Hindlimb muscle (tissue), 1 donor: ENCODE data around the gene BABAM2. TPM values are rescaled to one million over a fixed set of nuclear protein-coding genes. Genes with fewer than 3 reads are reported as not detected.
"Not testable (repeated sequence)": the region's sequence is repeated elsewhere in the genome, so short reads cannot be mapped to it uniquely, and the experiment has no call there.

ENCODE experiments used
- DNase-seq: peaks from one replicate; pipeline ENCODE4 v3.0.0-alpha.2; 2013
- polyA plus RNA-seq: library from polyadenylated mRNA; unstranded; fragments of 120-200 nt; gene quantifications from one replicate; pipeline ENCODE4 v1.2.1, GENCODE V29; 2013; ENCODE audit not compliant: insufficient read length

The BABAM2 gene
- polyA plus RNA-seq, 1 donor: 26.4 TPM

GRCh38 chr2:27953077-27953476 lies 62.5 kb downstream of the BABAM2 start:
- no peak for DNase-seq

- peak; percentile 32 for DNase-seq
These were observed 63.7 kb downstream of the BABAM2 start for GRCh38 chr2:27954221-27954673.

GRCh38 chr2:27954771-27955383 lies 64.3 kb downstream of the BABAM2 start:
- peak; percentile 83 for DNase-seq

DNA sequence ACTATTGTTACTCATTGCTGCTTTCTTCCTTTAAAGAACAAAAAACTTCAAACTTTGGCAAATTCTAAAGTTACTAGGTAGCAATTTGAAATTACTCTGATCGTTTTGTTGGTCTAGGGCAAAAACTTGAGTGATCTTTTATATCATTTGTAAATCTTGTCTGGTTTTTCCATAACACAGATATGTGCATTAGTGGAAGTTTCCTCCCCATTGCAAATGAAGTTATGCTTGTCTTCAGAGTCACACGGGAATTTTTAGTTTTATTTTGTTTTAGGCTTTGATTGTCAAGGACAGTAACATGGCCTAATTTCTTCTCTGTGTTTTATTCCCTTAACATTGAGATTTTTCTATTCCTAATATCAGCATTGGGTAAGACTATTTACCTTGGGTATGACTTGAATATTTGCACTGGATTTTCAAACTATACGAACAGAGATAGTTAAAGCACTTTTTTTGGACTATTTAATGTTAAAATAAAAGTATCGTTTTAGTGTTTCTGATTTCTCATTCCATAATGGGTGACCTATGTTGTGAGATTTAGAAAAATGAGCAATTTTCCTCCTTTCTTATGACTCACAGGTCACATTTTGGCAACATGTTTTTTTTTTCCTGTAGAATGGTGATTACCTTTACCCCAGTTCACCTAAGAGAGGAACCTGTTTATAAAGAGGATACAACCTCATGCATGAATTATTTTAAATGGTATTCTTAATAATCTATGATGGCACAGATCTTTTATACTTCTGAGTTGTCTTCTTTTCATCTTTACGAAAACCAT lies 65.0 kb downstream of the BABAM2 start:
- DNase-seq: no peak

DNA sequence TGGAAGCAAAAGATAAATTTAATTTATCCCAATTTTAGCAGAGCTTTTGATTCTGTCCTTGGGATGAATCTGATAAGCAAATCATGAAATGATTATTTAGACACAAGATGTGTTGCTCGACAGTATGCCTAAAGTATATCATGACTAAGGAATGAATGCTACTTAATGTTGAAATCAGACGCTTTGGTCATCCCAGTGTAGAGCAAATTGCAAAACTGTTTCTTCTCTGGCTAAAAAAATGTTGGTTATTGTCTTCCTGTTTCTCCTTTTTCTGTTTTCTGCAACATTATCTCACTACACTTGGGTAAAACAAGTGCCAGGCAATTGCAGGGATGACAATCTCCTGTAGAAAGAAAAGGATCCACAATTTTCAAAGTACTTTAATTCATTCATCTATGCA lies 66.4 kb downstream of the BABAM2 start:
- DNase-seq: no peak

- DNase-seq: no peak
These were observed 68.3 kb downstream of the BABAM2 start for GRCh38 chr2:27958711-27959378.

- peak; percentile 58 for DNase-seq
These were observed 69.0 kb downstream of the BABAM2 start for GRCh38 chr2:27959496-27959895.

DNA sequence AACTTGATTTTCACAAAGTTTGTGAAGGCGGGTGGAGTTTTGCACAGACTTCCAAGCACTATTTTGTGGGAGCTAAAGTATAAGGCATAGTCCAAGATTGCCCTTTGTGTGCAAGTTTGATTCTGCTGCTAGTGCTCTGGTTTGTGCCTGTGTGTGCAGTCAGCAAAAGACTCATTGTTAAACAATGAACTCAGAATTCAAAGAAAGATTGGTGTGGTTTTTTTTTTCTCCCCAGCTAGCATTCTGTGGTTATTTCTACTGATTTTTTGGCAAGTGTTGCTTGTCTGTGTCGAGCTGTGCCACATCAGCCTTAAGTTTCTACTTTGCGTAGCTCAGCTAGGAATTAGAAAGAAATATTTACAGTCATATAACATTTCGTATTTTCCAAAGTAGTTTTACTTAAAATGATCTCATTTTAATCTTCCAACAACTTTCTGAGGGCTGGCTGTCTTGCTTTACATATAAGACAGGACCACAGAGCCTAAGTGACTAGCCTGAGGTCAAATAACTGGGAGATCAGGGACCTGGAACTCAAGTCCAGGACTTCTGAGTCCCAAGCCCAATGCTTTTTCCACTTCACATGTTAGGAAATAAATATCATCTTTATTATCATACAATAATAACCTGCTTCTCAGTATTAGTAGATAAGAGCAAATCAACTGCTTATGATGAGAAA lies 69.8 kb downstream of the BABAM2 start:
- no peak for DNase-seq

GRCh38 chr2:27962006-27962405 lies 71.5 kb downstream of the BABAM2 start:
- no peak for DNase-seq

- peak; percentile 35 for DNase-seq
These were observed 72.9 kb downstream of the BABAM2 start for GRCh38 chr2:27963472-27963871.

DNA sequence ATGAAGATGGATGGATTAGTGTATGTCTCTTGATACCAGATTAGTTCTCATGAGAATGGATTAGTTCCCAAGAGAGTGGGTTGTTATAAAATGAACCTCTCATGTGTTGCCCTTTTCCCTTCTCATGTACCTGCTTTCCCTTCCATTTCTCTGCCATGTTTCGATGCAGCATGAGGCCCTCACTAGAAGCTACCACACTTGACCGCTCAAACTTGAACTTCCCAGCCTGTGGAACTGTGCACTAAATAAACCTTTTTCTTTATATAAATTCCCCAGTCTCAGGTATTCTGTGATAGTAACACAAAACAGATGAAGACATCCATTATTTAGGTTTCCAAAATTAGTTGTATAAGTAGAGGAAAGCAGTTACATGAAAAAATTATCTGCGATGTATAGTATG lies 73.5 kb downstream of the BABAM2 start:
- no peak for DNase-seq

GRCh38 chr2:27965841-27966240 lies 75.3 kb downstream of the BABAM2 start:
- no peak for DNase-seq

DNA sequence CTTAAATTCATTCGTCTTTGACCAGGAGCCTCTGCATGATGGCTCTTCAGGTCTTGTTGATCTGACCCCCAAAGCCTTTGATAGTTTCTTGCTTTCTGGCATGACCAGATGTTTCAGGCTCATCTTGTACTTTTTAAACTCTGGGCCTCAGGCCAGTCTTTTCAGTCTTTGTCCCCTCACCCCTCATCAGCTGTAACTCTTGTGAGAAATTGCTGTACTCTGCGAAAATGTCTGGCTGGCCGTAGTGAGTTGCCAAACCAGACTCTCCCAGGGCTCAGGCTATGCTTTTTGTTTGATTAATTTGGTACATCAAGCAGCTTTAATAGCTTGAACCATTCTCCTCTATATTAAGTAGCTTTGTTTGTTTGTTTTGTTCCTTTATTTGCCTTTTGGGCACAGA lies 75.9 kb downstream of the BABAM2 start:
- peak; percentile 42 for DNase-seq

GRCh38 chr2:27967076-27967475 lies 76.5 kb downstream of the BABAM2 start:
- no peak for DNase-seq

DNA sequence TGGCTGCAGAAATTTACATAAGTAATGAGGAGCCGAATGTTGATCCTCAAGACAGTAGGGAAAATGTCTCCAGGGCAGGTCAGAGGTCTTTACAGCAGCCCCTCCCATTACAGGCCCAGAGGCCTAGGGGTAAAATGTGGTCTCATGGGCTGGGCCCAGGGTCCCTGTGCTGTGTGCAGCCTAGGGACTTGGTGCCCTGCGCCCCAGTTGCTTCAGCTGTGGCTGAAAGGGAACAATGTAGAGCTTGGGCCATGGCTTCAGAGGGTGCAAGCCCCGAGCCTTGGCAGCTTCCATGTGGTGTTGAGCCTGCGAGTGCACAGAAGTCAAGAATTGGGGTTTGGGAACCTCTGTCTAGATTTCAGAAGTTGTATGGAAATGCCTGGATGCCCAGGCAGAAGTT lies 77.5 kb downstream of the BABAM2 start:
- DNase-seq: not testable (repeated sequence)

DNA sequence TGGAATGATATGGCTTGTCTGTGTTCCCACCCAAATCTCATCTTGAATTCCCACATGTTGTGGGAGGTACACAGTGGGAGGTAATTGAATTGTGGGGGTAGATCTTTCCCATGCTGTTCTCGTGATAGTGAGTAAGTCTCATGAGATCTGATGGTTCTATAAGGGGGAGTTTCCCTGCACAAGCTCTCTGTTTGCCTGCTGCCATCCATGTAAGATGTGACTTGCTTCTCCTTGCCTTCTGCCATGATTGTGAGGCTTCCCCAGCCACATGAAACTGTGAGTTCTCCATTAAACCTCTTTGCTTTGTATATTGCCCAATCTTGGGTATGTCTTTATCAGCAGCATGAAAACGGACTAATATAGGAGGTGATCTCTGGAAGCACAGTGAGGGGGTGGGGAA lies 78.4 kb downstream of the BABAM2 start:
- DNase-seq: not testable (repeated sequence)

GRCh38 chr2:27972311-27972710 lies 81.8 kb downstream of the BABAM2 start:
- DNase-seq: no peak

GRCh38 chr2:27973592-27973991 lies 83.1 kb downstream of the BABAM2 start:
- no peak for DNase-seq

DNA sequence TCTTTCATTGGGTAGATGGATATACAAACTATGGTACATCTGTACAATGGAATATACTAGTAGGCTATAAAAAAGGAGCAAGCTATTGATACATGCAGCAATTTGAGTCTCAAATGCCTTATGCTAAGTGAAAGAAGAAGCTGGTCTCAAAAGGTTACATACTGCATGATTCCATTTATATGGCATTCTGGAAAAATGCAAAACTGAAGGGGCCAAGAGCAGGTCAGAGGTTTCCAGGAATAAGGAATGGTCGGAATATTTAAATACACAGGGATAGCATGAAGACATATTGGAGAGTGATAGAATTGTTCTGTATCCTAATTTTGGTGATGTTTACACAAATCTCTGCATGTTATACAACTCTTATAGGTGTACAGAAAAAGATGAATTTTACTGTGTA lies 85.8 kb downstream of the BABAM2 start:
- no peak for DNase-seq

GRCh38 chr2:27977731-27978312 lies 87.3 kb downstream of the BABAM2 start:
- no peak for DNase-seq

- DNase-seq: not testable (repeated sequence)
These were observed 88.2 kb downstream of the BABAM2 start for GRCh38 chr2:27978761-27979160.

GRCh38 chr2:27980242-27980641 lies 89.7 kb downstream of the BABAM2 start:
- no peak for DNase-seq

GRCh38 chr2:27984153-27984552 lies 93.6 kb downstream of the BABAM2 start:
- DNase-seq: no peak
